A673 (cell line): ENCODE data around the gene PWWP2B. TPM values are rescaled to one million over a fixed set of nuclear protein-coding genes. Genes with fewer than 3 reads are reported as not detected.
A peak's percentile ranks its signal among the peaks of the same experiment; 100 is the strongest.

Source experiments
- BruUV-seq: library from RNA; stranded (reverse); fragments of 400-500 nt; replicated peaks from 2 replicates; lab custom pipeline; 2021; lab: Mats Ljungman, UMichigan
- CTCF ChIA-PET: fragments of 300-600 bp; sonication (Branson Sonifier 250); formaldehyde crosslinking; loops from one replicate; lab custom pipeline; 2022; ENCODE audit warnings: antibody characterized with exemption; lab: Charles Lee
- POLR2A ChIA-PET: fragments of 300-600 bp; sonication (Branson Sonifier 250); formaldehyde crosslinking; loops from one replicate; lab custom pipeline; 2022; ENCODE audit warnings: antibody characterized with exemption; ENCODE audit not compliant: low non-redundant PET; lab: Charles Lee
- DNase-seq: peaks from one replicate; pipeline ENCODE4 v3.0.0-alpha.2; 2015; ENCODE audit warnings: low spot score
- H3K27ac ChIP-seq: fragments of 200-600 bp; sonication (generic); 2 replicates; pipeline ENCODE4 v1.5.1; 2016; ENCODE audit warnings: mixed run types, low read depth, mild to moderate bottlenecking, mixed read lengths, antibody characterized with exemption, low read length; ENCODE audit not compliant: poor library complexity, severe bottlenecking
- H3K27me3 ChIP-seq: fragments of 200-600 bp; sonication (generic); replicated peaks from 2 replicates; pipeline ENCODE4 v1.6.1; 2017; ENCODE audit warnings: mixed run types, low read depth, mild to moderate bottlenecking, mixed read lengths, antibody characterized with exemption, low read length; ENCODE audit not compliant: insufficient read depth, poor library complexity
- H3K36me3 ChIP-seq: fragments of 200-600 bp; sonication (generic); 2 replicates; pipeline ENCODE4 v1.6.1; 2016; ENCODE audit warnings: mixed run types, mild to moderate bottlenecking, mixed read lengths, antibody characterized with exemption, low read length; ENCODE audit not compliant: insufficient read depth, poor library complexity, severe bottlenecking
- H3K4me1 ChIP-seq: fragments of 200-600 bp; sonication (generic); 2 replicates; pipeline ENCODE4 v1.6.1; 2017; ENCODE audit warnings: mixed run types, mild to moderate bottlenecking, mixed read lengths, antibody characterized with exemption, low read length; ENCODE audit not compliant: insufficient read depth, poor library complexity, severe bottlenecking
- H3K4me3 ChIP-seq: fragments of 200-600 bp; sonication (generic); 2 replicates; pipeline ENCODE4 v1.5.1; 2016; ENCODE audit warnings: low read depth, mixed run types, mild to moderate bottlenecking, mixed read lengths, low read length; ENCODE audit not compliant: poor library complexity, severe bottlenecking
- H3K9me3 ChIP-seq: fragments of 200-600 bp; sonication (generic); 2 replicates; pipeline ENCODE4 v1.6.1; 2016; ENCODE audit warnings: mixed run types, low read depth, mild to moderate bottlenecking, mixed read lengths, antibody characterized with exemption, low read length; ENCODE audit not compliant: poor library complexity, severe bottlenecking
- CTCF ChIP-seq: fragments of 300-800, 200-600 bp; sonication (generic); conservative IDR thresholded peaks from 2 replicates; pipeline ENCODE4 v1.5.1; 2017; ENCODE audit warnings: low read depth, mild to moderate bottlenecking, antibody characterized with exemption, low read length, moderate library complexity, mixed read lengths
- EZH2 ChIP-seq: fragments of 200-600 bp; sonication (generic); IDR thresholded peaks from 2 replicates; pipeline ENCODE4 v1.6.1; 2017; ENCODE audit warnings: borderline replicate concordance, low read depth, mild to moderate bottlenecking, mixed read lengths, antibody characterized with exemption, low read length; ENCODE audit not compliant: poor library complexity, severe bottlenecking
- intact Hi-C: fragments of 100-400 bp; cut with micrococcal nuclease; formaldehyde crosslinking; loops from one replicate; pipeline ENCODE4 v1.10.0; 2022; ENCODE audit not compliant: unreplicated experiment
- total RNA-seq: library from RNA; stranded (reverse); gene quantifications from 2 replicates; pipeline ENCODE4 v1.2.3, GENCODE V29; 2021

Gene PWWP2B
- total RNA-seq, 1 experiment from 2014 or later = 18.6 TPM

DNA sequence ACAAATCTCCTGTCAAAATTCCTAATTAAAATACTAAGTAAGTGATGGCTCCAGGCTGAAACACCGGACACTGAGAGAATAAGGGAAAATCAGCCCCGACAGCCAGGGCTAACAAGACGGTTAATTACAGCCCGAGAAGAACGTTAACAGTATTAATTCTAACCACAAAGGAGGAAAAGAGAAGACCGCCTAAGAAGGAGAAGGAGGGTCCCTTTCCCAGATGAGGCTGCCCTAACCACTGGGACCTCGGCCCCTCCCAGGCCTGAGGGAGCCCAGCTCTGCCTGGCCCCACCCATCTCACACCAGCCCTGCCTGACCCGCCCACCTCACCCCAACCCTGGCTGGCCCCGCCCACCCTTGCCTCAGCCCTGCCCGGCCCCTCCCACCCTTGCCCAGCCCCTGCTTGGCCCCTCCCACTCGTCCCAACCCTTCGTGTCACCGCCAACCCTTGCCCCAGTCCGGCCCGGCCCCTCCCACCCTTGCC, 51.3 kb downstream of the PWWP2B start:
- peak; percentile 41 for DNase-seq
- Histone ChIP-seq H3K27me3 (no peaks in the 10 kb centered on the region), H3K4me3 (no peak overlapping the region), H3K36me3 (no peaks in the 10 kb centered on the region), H3K27ac (peak overlapping the region; percentile 93), H3K9me3 (no peaks in the 10 kb centered on the region), H3K4me1 (peaks cover 57% of the 10 kb centered on the region)
- POLR2A ChIA-PET = no interaction called here
- intact Hi-C loops = no loop called here
- TF ChIP-seq CTCF (no peak), EZH2 (no peak)
- CTCF ChIA-PET = no interaction called here
- no TSS peak for BruUV-seq

DNA sequence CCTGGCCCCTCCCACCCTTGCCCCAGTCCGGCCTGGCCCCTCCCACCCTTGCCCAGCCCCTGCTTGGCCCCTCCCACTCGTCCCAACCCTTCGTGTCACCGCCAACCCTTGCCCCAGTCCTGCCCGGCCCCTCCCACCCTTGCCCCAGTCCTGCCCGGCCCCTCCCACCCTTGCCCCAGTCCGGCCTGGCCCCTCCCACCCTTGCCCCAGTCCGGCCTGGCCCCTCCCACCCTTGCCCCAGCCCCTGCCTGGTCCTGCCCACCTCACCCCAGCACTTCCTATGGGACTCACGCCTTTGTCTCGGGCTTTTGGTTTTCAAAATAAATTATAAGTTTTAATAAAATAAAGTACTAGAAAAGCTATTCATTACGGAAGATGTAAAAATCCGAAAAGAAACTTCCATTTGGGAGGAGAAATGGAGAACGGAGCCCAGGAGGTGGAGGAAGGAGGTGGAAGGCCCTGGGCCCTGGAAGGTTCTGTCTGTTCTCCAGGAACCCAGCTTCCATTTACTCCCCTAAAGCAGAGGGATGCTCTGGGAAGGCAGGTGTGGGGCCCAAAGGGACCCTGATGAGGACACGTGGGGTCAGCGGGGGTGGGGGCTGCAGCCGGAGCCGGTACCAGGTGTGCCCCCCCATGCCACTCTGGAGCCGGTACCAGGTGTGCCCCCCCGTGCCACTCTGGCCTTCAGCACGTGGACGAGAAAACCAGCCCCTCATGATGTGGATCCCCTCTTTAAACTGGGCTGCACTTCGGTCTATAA, 52.2 kb downstream of the PWWP2B start:
- no TSS peak for BruUV-seq
- CTCF ChIA-PET = no interaction called here
- intact Hi-C loops = no loop called here
- no peak for DNase-seq
- H3K36me3 ChIP-seq = no peaks in the 10 kb centered on the region
- TF ChIP-seq EZH2 (no peak), CTCF (no peak)
- no peak overlapping the region for H3K4me3 ChIP-seq
- H3K27ac ChIP-seq = no peak overlapping the region
- no peaks in the 10 kb centered on the region for H3K27me3 ChIP-seq
- POLR2A ChIA-PET = no interaction called here
- H3K4me1 ChIP-seq = peaks cover 56% of the 10 kb centered on the region
- H3K9me3 ChIP-seq = no peaks in the 10 kb centered on the region

DNA sequence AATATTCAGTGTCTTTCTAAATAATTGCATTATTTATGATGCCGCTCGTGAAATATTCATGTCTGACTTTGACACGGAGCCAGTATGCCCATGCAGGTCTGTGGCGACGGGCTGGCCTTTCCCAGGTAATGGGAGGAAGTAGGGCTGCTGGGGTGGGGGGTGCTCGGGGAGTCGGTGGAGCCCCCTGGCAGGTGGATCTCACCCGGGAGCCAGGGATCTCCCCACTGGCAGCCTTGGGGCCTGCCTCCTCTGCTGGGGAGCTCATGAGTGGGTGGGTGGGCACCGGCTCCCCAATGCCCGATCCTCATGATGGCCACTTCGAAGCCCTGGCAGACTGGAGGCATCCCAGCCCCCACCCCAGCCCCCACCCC, 52.8 kb downstream of the PWWP2B start:
- TF ChIP-seq EZH2 (no peak), CTCF (no peak)
- no TSS peak for BruUV-seq
- H3K4me1 ChIP-seq = peaks cover 50% of the 10 kb centered on the region
- intact Hi-C loops = no loop called here
- H3K36me3 ChIP-seq = no peaks in the 10 kb centered on the region
- DNase-seq = peak; percentile 29
- ChIA-PET CTCF (no interaction called here), POLR2A (no interaction called here)
- no peak overlapping the region for H3K27ac ChIP-seq
- H3K9me3 ChIP-seq = no peaks in the 10 kb centered on the region
- H3K4me3 ChIP-seq = no peak overlapping the region
- H3K27me3 ChIP-seq = no peaks in the 10 kb centered on the region
